ENCODE measurements around the gene MYO18B.

MYO18B gene

GRCh38 chr22:25698978-25699377 is 43.0 kb upstream of the MYO18B start:
- TF ChIP-seq, protein P1, sequence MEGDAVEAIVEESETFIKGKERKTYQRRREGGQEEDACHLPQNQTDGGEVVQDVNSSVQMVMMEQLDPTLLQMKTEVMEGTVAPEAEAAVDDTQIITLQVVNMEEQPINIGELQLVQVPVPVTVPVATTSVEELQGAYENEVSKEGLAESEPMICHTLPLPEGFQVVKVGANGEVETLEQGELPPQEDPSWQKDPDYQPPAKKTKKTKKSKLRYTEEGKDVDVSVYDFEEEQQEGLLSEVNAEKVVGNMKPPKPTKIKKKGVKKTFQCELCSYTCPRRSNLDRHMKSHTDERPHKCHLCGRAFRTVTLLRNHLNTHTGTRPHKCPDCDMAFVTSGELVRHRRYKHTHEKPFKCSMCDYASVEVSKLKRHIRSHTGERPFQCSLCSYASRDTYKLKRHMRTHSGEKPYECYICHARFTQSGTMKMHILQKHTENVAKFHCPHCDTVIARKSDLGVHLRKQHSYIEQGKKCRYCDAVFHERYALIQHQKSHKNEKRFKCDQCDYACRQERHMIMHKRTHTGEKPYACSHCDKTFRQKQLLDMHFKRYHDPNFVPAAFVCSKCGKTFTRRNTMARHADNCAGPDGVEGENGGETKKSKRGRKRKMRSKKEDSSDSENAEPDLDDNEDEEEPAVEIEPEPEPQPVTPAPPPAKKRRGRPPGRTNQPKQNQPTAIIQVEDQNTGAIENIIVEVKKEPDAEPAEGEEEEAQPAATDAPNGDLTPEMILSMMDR (IDR thresholded peaks at IDR 0.05): no peak
- H3K27ac ChIP-seq: no peak overlapping the region
- intact Hi-C loops (cut with DNase I; ENCODE audit: low total_unique reads): loop anchor here (10.0 kb wide), 1 partner anchor 234 kb away; no protein-coding TSS in a partner anchor
- no peak for DNase-seq
- H3K9me3 ChIP-seq: no peaks in the 10 kb centered on the region
- no peaks in the 10 kb centered on the region for H3K27me3 ChIP-seq
- H3K4me3 ChIP-seq: no peak overlapping the region
- H3K4me1 ChIP-seq: no peaks in the 10 kb centered on the region
- peaks cover 0 to 7% (median 6%) of the 10 kb centered on the region in 3 donors for H3K36me3 ChIP-seq

DNA sequence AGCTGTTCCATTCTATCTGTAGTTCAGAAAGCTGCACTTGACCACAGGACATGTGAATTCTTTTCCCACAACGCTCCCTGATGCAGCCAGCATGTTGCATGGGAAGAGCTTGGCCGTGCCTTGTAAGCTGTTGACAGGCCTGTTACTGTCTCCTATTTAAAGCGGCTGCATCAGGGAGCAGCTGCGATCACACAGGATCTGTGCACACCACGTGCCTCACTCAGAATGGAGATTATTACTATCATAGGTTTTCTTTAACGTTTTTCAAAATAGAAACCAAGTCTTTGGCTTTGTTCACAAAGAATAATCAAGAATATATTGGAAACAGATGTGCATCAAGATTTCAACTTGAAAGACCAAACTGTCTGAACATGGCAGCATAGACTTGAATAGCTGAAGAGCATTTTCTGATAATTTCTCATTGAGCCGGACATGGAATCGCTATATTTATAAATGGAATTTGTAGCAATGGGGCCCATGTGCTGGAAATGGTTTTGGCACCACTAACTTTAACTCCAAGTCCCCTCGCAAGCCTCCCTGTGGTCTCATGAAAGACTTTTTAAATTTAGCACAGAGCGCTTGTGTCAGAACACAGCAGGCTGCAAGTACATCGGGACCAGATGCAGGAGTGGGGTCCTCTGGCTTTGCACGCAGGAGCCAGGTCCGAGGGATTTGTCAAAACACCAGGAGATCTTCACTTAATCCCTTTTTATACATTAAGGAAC is 40.8 kb upstream of the MYO18B start:
- no peak overlapping the region for H3K27ac ChIP-seq
- no peak for DNase-seq
- no peaks in the 10 kb centered on the region for H3K27me3 ChIP-seq
- no peak overlapping the region for H3K4me3 ChIP-seq
- no peaks in the 10 kb centered on the region for H3K4me1 ChIP-seq
- TF ChIP-seq, protein P1 (IDR thresholded peaks at IDR 0.05): no peak
- H3K36me3 ChIP-seq: peaks cover 0 to 7% (median 0%) of the 10 kb centered on the region in 3 donors
- intact Hi-C loops (cut with DNase I; ENCODE audit: low total_unique reads): loop anchor here (10.0 kb wide), 1 partner anchor 74 kb away; no protein-coding TSS in a partner anchor
- no peaks in the 10 kb centered on the region for H3K9me3 ChIP-seq

DNA sequence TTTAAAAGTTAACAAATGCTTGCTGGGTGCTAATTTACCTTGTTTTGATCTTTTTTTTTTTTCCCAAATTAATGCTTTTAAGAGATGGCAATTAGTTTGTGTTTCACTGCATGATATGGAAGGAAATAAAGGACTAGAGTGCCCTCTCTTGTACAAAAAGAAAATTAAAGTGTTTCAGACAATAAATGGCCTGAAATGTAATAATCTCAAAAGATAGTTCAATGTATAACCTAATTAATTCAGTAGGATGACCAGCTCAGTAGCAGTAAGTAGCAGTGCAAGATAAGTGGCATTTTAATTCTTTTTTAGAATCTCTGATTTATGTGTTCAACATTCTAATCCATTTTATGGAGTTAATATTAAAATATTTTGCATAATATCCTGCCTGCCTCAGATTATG is 39.9 kb upstream of the MYO18B start:
- H3K27ac ChIP-seq: no peak overlapping the region
- no peaks in the 10 kb centered on the region for H3K27me3 ChIP-seq
- DNase-seq: no peak
- H3K9me3 ChIP-seq: no peaks in the 10 kb centered on the region
- TF ChIP-seq, protein P1 (IDR thresholded peaks at IDR 0.05): peak; percentile 28 to 42
- intact Hi-C loops (cut with DNase I; ENCODE audit: low total_unique reads): loop anchor here (10.0 kb wide), 1 partner anchor 73 kb away; no protein-coding TSS in a partner anchor
- peaks cover 0 to 7% (median 0%) of the 10 kb centered on the region in 3 donors for H3K36me3 ChIP-seq
- no peaks in the 10 kb centered on the region for H3K4me1 ChIP-seq
- no peak overlapping the region for H3K4me3 ChIP-seq

DNA sequence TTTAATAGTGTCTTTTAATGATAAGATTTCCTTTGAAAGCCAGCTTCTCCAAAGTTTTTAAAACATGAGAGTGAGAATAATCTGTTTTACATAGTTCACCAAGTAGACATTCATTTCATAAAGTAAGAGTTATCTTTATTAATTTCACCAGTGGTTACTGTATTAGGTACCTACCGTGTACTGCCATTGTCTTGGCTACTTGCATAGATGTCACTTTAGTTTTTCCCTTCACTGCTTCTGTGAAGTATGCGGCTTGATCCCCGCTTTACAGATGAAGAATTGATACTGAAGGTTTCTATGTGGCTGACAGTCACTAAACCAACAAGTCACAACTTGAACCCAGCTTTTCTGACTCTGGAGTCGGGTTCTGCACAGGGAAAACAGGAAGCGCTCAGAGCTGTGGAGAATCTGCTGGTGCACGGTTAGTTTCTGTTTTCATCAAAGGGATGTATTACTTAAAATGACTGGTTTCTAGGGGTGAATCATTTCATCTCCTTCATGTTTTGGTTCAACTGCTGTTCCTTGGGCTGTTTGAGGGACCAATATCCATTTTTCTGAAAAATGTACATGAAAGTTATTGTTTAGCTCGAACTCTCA is 39.3 kb upstream of the MYO18B start:
- Histone ChIP-seq H3K9me3 (no peaks in the 10 kb centered on the region), H3K4me3 (no peak overlapping the region), H3K4me1 (no peaks in the 10 kb centered on the region), H3K36me3 (peaks cover 0 to 12% (median 0%) of the 10 kb centered on the region in 3 donors), H3K27me3 (no peaks in the 10 kb centered on the region), H3K27ac (no peak overlapping the region)
- DNase-seq: no peak
- TF ChIP-seq, protein P1 (IDR thresholded peaks at IDR 0.05): no peak
- intact Hi-C loops (cut with DNase I; ENCODE audit: low total_unique reads): loop anchor here (10.0 kb wide), 1 partner anchor 72 kb away; no protein-coding TSS in a partner anchor

DNA sequence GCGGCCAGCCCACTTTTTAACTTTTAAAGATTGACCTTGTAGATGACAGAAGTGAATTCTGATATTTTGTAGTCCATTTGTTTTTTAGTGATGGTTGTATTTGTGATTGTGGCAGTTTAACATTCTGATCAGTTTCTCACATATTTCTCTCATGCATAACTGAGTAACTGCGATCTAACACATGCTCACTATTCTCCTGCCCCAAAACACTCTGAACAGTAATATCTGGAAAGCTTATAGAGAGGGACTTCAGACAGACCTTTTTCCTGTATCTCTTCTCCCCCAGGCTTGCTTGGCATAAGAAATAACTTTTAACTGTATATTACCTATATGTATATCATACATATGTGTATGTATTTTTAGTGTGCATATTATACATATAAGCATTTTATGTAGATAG is 37.3 kb upstream of the MYO18B start:
- H3K4me1 ChIP-seq: no peaks in the 10 kb centered on the region
- DNase-seq: no peak
- TF ChIP-seq, protein P1 (IDR thresholded peaks at IDR 0.05): no peak
- no peak overlapping the region for H3K4me3 ChIP-seq
- intact Hi-C loops (cut with DNase I; ENCODE audit: low total_unique reads): loop anchor here (10.0 kb wide), 1 partner anchor 70 kb away; no protein-coding TSS in a partner anchor
- no peaks in the 10 kb centered on the region for H3K27me3 ChIP-seq
- H3K27ac ChIP-seq: no peak overlapping the region
- no peaks in the 10 kb centered on the region for H3K9me3 ChIP-seq
- peaks cover 0 to 13% (median 0%) of the 10 kb centered on the region in 3 donors for H3K36me3 ChIP-seq

Measured in tibial artery (tissue), 4 donors.